SK-N-SH (cell line): ENCODE results near the gene OR2H1. TPM values are rescaled to one million over a fixed set of nuclear protein-coding genes. Genes with fewer than 3 reads are reported as not detected.

Experiments used
- CTCF ChIA-PET: fragments of 300-600, 350-600 bp; formaldehyde crosslinking; extraction: SDS; loops from one replicate; lab custom pipeline; 2021; lab: Yijun Ruan, JAX
- POLR2A ChIA-PET: fragments of 350-600 bp; sonication (Branson Sonifier 250); formaldehyde crosslinking; extraction: SDS; loops from one replicate; lab custom pipeline; 2020; ENCODE audit warnings: antibody characterized with exemption, inconsistent platforms; lab: Yijun Ruan, JAX
- DNase-seq: peaks from one replicate; pipeline ENCODE4 v3.0.0; 2012
- H2AFZ ChIP-seq: fragments of 200-600 bp; sonication (generic); 2 replicates; pipeline ENCODE4 v1.8.1; 2016; ENCODE audit warnings: antibody characterized with exemption, mild to moderate bottlenecking, low read depth
- H3F3A ChIP-seq: fragments of 200-600 bp; sonication (generic); replicated peaks from 2 replicates; pipeline ENCODE3; 2016; ENCODE audit warnings: antibody characterized with exemption, mild to moderate bottlenecking; ENCODE audit not compliant: insufficient read depth
- H3K27ac ChIP-seq, 2 experiments: fragments of 200-500 bp in 1 of 2; fragments of 200-600 bp in 1 of 2; sonication (Bioruptor generic) in 1 of 2; sonication (generic), shearing (Covaris generic) in 1 of 2; 2 replicates each; pipeline versions ENCODE4 v1.5.1 to v1.6.1; 2014 to 2016; ENCODE audit warnings: low read depth in 2 of 2, inconsistent platforms in 1 of 2, low read length in 1 of 2, mild to moderate bottlenecking in 1 of 2, mixed read lengths in 1 of 2
- H3K27me3 ChIP-seq: fragments of 200-600 bp; sonication (generic), shearing (Covaris generic); 2 replicates; pipeline ENCODE4 v1.6.1; 2016; ENCODE audit warnings: mixed run types; ENCODE audit not compliant: insufficient read depth
- H3K36me3 ChIP-seq, 2 experiments: fragments of 200-500 bp in 1 of 2; fragments of 200-600 bp in 1 of 2; sonication (Bioruptor generic) in 1 of 2; sonication (generic) in 1 of 2; replicated peaks in 1 of 2; 2 replicates each; pipeline versions ENCODE3 to v1.5.1; 2014 to 2016; ENCODE audit warnings: low read length in 1 of 2, mild to moderate bottlenecking in 1 of 2; ENCODE audit not compliant: insufficient read depth in 2 of 2, control insufficient read depth in 1 of 2
- H3K4me1 ChIP-seq, 2 experiments: fragments of 200-500 bp in 1 of 2; fragments of 200-600 bp in 1 of 2; sonication (Bioruptor generic) in 1 of 2; sonication (generic), shearing (Covaris generic) in 1 of 2; 2 replicates each; pipeline versions ENCODE4 v1.5.1 to v1.6.1; 2014 to 2016; ENCODE audit warnings: low read depth in 1 of 2, low read length in 1 of 2, mixed run types in 1 of 2; ENCODE audit not compliant: insufficient read depth in 2 of 2, control insufficient read depth in 1 of 2
- H3K4me2 ChIP-seq: fragments of 200-600 bp; sonication (generic), shearing (Covaris generic); 2 replicates; pipeline ENCODE4 v1.6.1; 2017; ENCODE audit warnings: mixed run types
- H3K4me3 ChIP-seq, 2 experiments: fragments of 200-500 bp in 1 of 2; fragments of 200-600 bp in 1 of 2; sonication (Bioruptor generic) in 1 of 2; sonication (generic), shearing (Covaris generic) in 1 of 2; 2 replicates each; pipeline versions ENCODE4 v1.5.1 to v1.8.1; 2014 to 2016; ENCODE audit warnings: low read depth in 2 of 2, inconsistent platforms in 1 of 2, low read length in 1 of 2, mild to moderate bottlenecking in 1 of 2, mixed read lengths in 1 of 2, moderate library complexity in 1 of 2
- H3K79me2 ChIP-seq: fragments of 200-600 bp; sonication (generic); 2 replicates; pipeline ENCODE4 v1.8.1; 2017; ENCODE audit warnings: mild to moderate bottlenecking; ENCODE audit not compliant: insufficient read depth
- H3K9ac ChIP-seq: fragments of 200-600 bp; sonication (generic); 2 replicates; pipeline ENCODE4 v1.6.1; 2017; ENCODE audit warnings: mixed run types
- H3K9me2 ChIP-seq: fragments of 200-600 bp; sonication (generic); 2 replicates; pipeline ENCODE4 v1.6.1; 2017; ENCODE audit warnings: mixed run types
- H3K9me3 ChIP-seq: fragments of 200-600 bp; sonication (generic); 2 replicates; pipeline ENCODE4 v1.6.1; 2017; ENCODE audit warnings: mixed run types, mild to moderate bottlenecking, moderate library complexity
- H4K20me1 ChIP-seq: fragments of 200-600 bp; sonication (generic); 2 replicates; pipeline ENCODE4 v1.6.1; 2017; ENCODE audit warnings: mild to moderate bottlenecking, mixed run types; ENCODE audit not compliant: insufficient read depth
- EP300 ChIP-seq, 2 experiments: IDR thresholded peaks; 2 replicates each; pipeline versions ENCODE4 v1.4.0 to v1.6.1; 2012; ENCODE audit warnings: borderline replicate concordance in 1 of 2, low read depth in 1 of 2, low read length in 1 of 2
- EZH2phosphoT487 ChIP-seq: fragments of 200-600 bp; sonication (generic); IDR thresholded peaks from 2 replicates; pipeline ENCODE4 v1.6.1; 2017; ENCODE audit warnings: low read depth, mixed run types, mild to moderate bottlenecking, antibody characterized with exemption, moderate library complexity, borderline replicate concordance
- FOXJ3 ChIP-seq: sonication (generic); formaldehyde crosslinking; IDR thresholded peaks from 2 replicates; pipeline ENCODE4 v1.5.1; 2020; ENCODE audit warnings: mild to moderate bottlenecking, missing genetic modification reagents
- GATA2 ChIP-seq: sonication (generic); formaldehyde crosslinking; IDR thresholded peaks from 2 replicates; pipeline ENCODE4 v1.5.0; 2020; ENCODE audit warnings: mild to moderate bottlenecking, missing genetic modification reagents
- JUND ChIP-seq: IDR thresholded peaks from 2 replicates; pipeline ENCODE4 v1.4.0; 2012
- PBX3 ChIP-seq: IDR thresholded peaks from 2 replicates; pipeline ENCODE4; 2012
- POLR2AphosphoS5 ChIP-seq: IDR thresholded peaks from 2 replicates; pipeline ENCODE4 v1.6.1; 2012; ENCODE audit warnings: low read depth, low read length
- SIN3A ChIP-seq: IDR thresholded peaks from 2 replicates; pipeline ENCODE4 v1.6.1; 2012; ENCODE audit warnings: low read depth, mild to moderate bottlenecking, low read length, moderate library complexity, borderline replicate concordance
- TAF1 ChIP-seq: IDR thresholded peaks from 2 replicates; pipeline ENCODE4 v1.6.1; 2012; ENCODE audit warnings: low read depth, mild to moderate bottlenecking, low read length, moderate library complexity, borderline replicate concordance
- WGBS: methylation state at CpG from one replicate; pipeline ENCODE4 v1.1.6; 2017; ENCODE audit warnings: low lambda C conversion rate; 5-methylcytosine and 5-hydroxymethylcytosine counted together
- polyA plus RNA-seq, 3 experiments: library from polyadenylated mRNA; depleted of rRNA; stranded (reverse); fragments of >200 nt; gene quantifications; 2 replicates each; pipeline ENCODE4 v1.2.3, GENCODE V29; 2012
- TF ChIP-seq, protein P1 (sequence below): fragments of 150-350 bp; IDR thresholded peaks from 2 replicates; pipeline ENCODE4 v1.6.1; 2016; ENCODE audit warnings: mild to moderate bottlenecking, low read depth, low read length
- TF ChIP-seq, protein P2 (sequence below): IDR thresholded peaks from 2 replicates; pipeline ENCODE4 v1.4.0; 2012; ENCODE audit warnings: low read depth, borderline replicate concordance

Gene OR2H1
- polyA plus RNA-seq, 1 of the 3 experiments (the other 2 are of a cell fraction), result not detected

GRCh38 chr6:29499704-29500103 lies 42.7 kb downstream of the OR2H1 start:
- Histone ChIP-seq H2AFZ (no peak overlapping the region), H3F3A (no peaks in the 10 kb centered on the region), H3K27ac (no peak overlapping the region), H3K79me2 (no peaks in the 10 kb centered on the region), H3K27me3 (peaks cover 38% of the 10 kb centered on the region; the same call in 1 of the 2 replicates), H3K4me2 (no peak overlapping the region), H3K4me3 (no peak overlapping the region), H3K36me3 (no peaks in the 10 kb centered on the region), H3K4me1 (0 out of 4 replicates have a peak, but pooled peaks cover 0 to 7% of the 10 kb centered on the region in 2 experiments), H3K9me3 (no peaks in the 10 kb centered on the region), H3K9me2 (no peaks in the 10 kb centered on the region), H4K20me1 (no peaks in the 10 kb centered on the region), H3K9ac (no peak overlapping the region)
- POLR2A ChIA-PET, result no interaction called here
- 5% methylated on average over 5 of the region's 5 CpGs for WGBS
- TF ChIP-seq FOXJ3 (CRISPR knock-in tag) (no peak), PBX3 (no peak), TAF1 (no peak), POLR2AphosphoS5 (no peak), SIN3A (no peak)
- TF ChIP-seq, protein P1, sequence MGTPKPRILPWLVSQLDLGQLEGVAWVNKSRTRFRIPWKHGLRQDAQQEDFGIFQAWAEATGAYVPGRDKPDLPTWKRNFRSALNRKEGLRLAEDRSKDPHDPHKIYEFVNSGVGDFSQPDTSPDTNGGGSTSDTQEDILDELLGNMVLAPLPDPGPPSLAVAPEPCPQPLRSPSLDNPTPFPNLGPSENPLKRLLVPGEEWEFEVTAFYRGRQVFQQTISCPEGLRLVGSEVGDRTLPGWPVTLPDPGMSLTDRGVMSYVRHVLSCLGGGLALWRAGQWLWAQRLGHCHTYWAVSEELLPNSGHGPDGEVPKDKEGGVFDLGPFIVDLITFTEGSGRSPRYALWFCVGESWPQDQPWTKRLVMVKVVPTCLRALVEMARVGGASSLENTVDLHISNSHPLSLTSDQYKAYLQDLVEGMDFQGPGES, result no peak
- TF ChIP-seq, protein P2, sequence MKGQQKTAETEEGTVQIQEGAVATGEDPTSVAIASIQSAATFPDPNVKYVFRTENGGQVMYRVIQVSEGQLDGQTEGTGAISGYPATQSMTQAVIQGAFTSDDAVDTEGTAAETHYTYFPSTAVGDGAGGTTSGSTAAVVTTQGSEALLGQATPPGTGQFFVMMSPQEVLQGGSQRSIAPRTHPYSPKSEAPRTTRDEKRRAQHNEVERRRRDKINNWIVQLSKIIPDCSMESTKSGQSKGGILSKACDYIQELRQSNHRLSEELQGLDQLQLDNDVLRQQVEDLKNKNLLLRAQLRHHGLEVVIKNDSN, result no peak
- CTCF ChIA-PET, result no interaction called here
- DNase-seq, result no peak

GRCh38 chr6:29500594-29500993 lies 43.6 kb downstream of the OR2H1 start:
- TF ChIP-seq EZH2phosphoT487 (no peak), TAF1 (no peak), JUND (no peak), GATA2 (CRISPR knock-in tag) (no peak), EP300 (IDR thresholded peaks at IDR 0.05; ENCODE audit: borderline replicate concordance in 1 of 2, low read depth in 1 of 2, low read length in 1 of 2) (no peak)
- TF ChIP-seq, protein P2, result no peak
- 0 out of 4 replicates have a peak, but pooled peaks cover 0 to 7% of the 10 kb centered on the region in 2 experiments for H3K4me1 ChIP-seq
- H3F3A ChIP-seq, result no peaks in the 10 kb centered on the region
- no peak for DNase-seq
- H3K27ac ChIP-seq, result no peak overlapping the region
- ChIA-PET CTCF (no interaction called here), POLR2A (no interaction called here)
- no peak overlapping the region for H3K4me2 ChIP-seq
- H3K9me3 ChIP-seq, result no peaks in the 10 kb centered on the region
- no peak overlapping the region for H3K9ac ChIP-seq
- no peaks in the 10 kb centered on the region for H3K9me2 ChIP-seq
- no peaks in the 10 kb centered on the region for H3K36me3 ChIP-seq
- no peaks in the 10 kb centered on the region for H4K20me1 ChIP-seq
- H3K4me3 ChIP-seq, result no peak overlapping the region
- H3K27me3 ChIP-seq, result peaks cover 41% of the 10 kb centered on the region; the same call in 1 of the 2 replicates
- 5% methylated on average over 8 of the region's 8 CpGs for WGBS
- no peak overlapping the region for H2AFZ ChIP-seq
- no peaks in the 10 kb centered on the region for H3K79me2 ChIP-seq
